Panc1 (cell line): ENCODE results near the gene MB21D2. TPM values are rescaled to one million over a fixed set of nuclear protein-coding genes. Genes with fewer than 3 reads are reported as not detected.

Experiments
- ATAC-seq: fragments of 200-7000 bp; cut with Tn5 transposase; 2 replicates; pipeline ENCODE4 v1.9.1; 2020; ENCODE audit warnings: mild to moderate bottlenecking, moderate library complexity
- BruUV-seq: library from RNA; stranded (reverse); fragments of 400-500 nt; replicated peaks from 2 replicates; lab custom pipeline; 2021; lab: Mats Ljungman, UMichigan
- CTCF ChIA-PET: fragments of 300-600 bp; sonication (Branson Sonifier 250); formaldehyde crosslinking; loops from one replicate; lab custom pipeline; 2022; ENCODE audit warnings: antibody characterized with exemption; lab: Charles Lee
- POLR2A ChIA-PET: fragments of 300-600 bp; sonication (Branson Sonifier 250); formaldehyde crosslinking; loops from one replicate; lab custom pipeline; 2022; ENCODE audit warnings: antibody characterized with exemption; lab: Charles Lee
- DNase-seq: peaks from one replicate; pipeline ENCODE4 v3.0.0-alpha.2; 2010; ENCODE audit warnings: low read depth, low spot score
- H3K27ac ChIP-seq: 2 replicates; pipeline ENCODE4 v1.5.1; 2011; ENCODE audit warnings: mild to moderate bottlenecking, low read length, inconsistent platforms
- H3K27me3 ChIP-seq: fragments of 200-500 bp; sonication (Bioruptor generic); 2 replicates; pipeline ENCODE4 v1.6.0; 2014; ENCODE audit warnings: low read length, inconsistent platforms; ENCODE audit not compliant: control insufficient read depth, insufficient read depth
- H3K36me3 ChIP-seq: fragments of 200-500 bp; sonication (Bioruptor generic); 2 replicates; pipeline ENCODE4 v1.5.1; 2014; ENCODE audit warnings: inconsistent platforms, mild to moderate bottlenecking, low read length, moderate library complexity; ENCODE audit not compliant: control insufficient read depth, insufficient read depth
- H3K4me1 ChIP-seq: 2 replicates; pipeline ENCODE4 v1.5.1; 2011; ENCODE audit warnings: inconsistent platforms, mild to moderate bottlenecking, low read length, moderate library complexity; ENCODE audit not compliant: control insufficient read depth, insufficient read depth
- H3K4me3 ChIP-seq, 2 experiments: 2 replicates each; pipeline ENCODE4 v1.5.1; 2011 to 2012; ENCODE audit warnings: low read depth in 2 of 2, low read length in 2 of 2, mild to moderate bottlenecking in 2 of 2, inconsistent platforms in 1 of 2, moderate library complexity in 1 of 2
- H3K9me3 ChIP-seq: fragments of 200-500 bp; sonication (Bioruptor generic); 2 replicates; pipeline ENCODE4 v1.5.1; 2014; ENCODE audit warnings: low read depth, mild to moderate bottlenecking, inconsistent platforms, low read length, moderate library complexity; ENCODE audit not compliant: control insufficient read depth, insufficient read depth
- CTCF ChIP-seq: fragments of 450-650 bp; IDR thresholded peaks from 2 replicates; pipeline ENCODE4 v1.5.1; 2017; ENCODE audit warnings: mild to moderate bottlenecking
- POLR2AphosphoS5 ChIP-seq: IDR thresholded peaks from 2 replicates; pipeline ENCODE4 v1.6.1; 2012; ENCODE audit warnings: mild to moderate bottlenecking, low read depth, low read length, moderate library complexity
- REST ChIP-seq, 2 experiments: IDR thresholded peaks; 2 replicates each; pipeline ENCODE4 v1.6.1; 2011 to 2012; ENCODE audit warnings: low read depth in 2 of 2, control low read depth in 1 of 2, low read length in 1 of 2, mild to moderate bottlenecking in 1 of 2, moderate library complexity in 1 of 2; ENCODE audit not compliant: insufficient read depth in 1 of 2
- SIN3A ChIP-seq: IDR thresholded peaks from 2 replicates; pipeline ENCODE4 v1.6.1; 2012; ENCODE audit warnings: low read depth, mild to moderate bottlenecking, low read length, moderate library complexity, borderline replicate concordance; ENCODE audit not compliant: insufficient read depth
- TCF7L2 ChIP-seq: IDR thresholded peaks from 2 replicates; pipeline ENCODE4 v1.6.1; 2011; ENCODE audit warnings: mild to moderate bottlenecking, low read depth, low read length, inconsistent platforms
- in situ Hi-C: cut with HindIII; loops from 2 replicates; pipeline ENCODE4 v1.10.0; 2016; ENCODE audit warnings: low sequenced_read_pairs, low pct_unique_long_range_greater_than_20kb
- intact Hi-C: fragments of 100-400 bp; cut with micrococcal nuclease; formaldehyde crosslinking; loops from one replicate; pipeline ENCODE4 v1.10.0; 2022; ENCODE audit not compliant: unreplicated experiment
- total RNA-seq: library from RNA; stranded (reverse); gene quantifications from one replicate; pipeline ENCODE4 v1.2.1, GENCODE V29; 2021; ENCODE audit not compliant: unreplicated experiment

Gene MB21D2
- total RNA-seq, 1 experiment from 2014 or later = 7.8 TPM

- TF ChIP-seq SIN3A (no peak), CTCF (no peak), POLR2AphosphoS5 (no peak), TCF7L2 (no peak), REST (IDR thresholded peaks at IDR 0.05; ENCODE audit: insufficient read depth in 1 of 2, low read depth in 2 of 2, low read length in 1 of 2) (no peak)
- BruUV-seq = no TSS peak
- Histone ChIP-seq H3K4me3 (peak overlapping the region; percentile 75 to 93), H3K36me3 (no peaks in the 10 kb centered on the region; the same call in 1 of the 2 replicates), H3K9me3 (no peaks in the 10 kb centered on the region), H3K27ac (peak overlapping the region; percentile 86), H3K4me1 (peaks cover 22% of the 10 kb centered on the region), H3K27me3 (no peaks in the 10 kb centered on the region)
- intact Hi-C loops = loop anchor here (2.0 to 5.0 kb wide), 3 partner anchors 28 to 126 kb away; no protein-coding TSS in a partner anchor
- in situ Hi-C loops = no loop called here
- ChIA-PET CTCF (interaction anchor here (0.6 to 2.1 kb wide), 4 partner anchors 17 to 99 kb away, joined by 4 to 7 read pairs (median 6); no protein-coding TSS in a partner anchor), POLR2A (interaction anchor here (0.9 kb wide), 1 partner anchor 22 kb away, joined by 4 read pairs; no protein-coding TSS in a partner anchor)
- DNase-seq (no peak), ATAC-seq (peak; percentile 37)
Observed at GRCh38 chr3:192916371-192917027, 1.2 kb downstream of the MB21D2 start.

- ATAC-seq (no peak), DNase-seq (no peak)
- intact Hi-C loops = loop anchor here (2.0 to 5.0 kb wide), 3 partner anchors 27 to 127 kb away; no protein-coding TSS in a partner anchor
- ChIA-PET CTCF (interaction anchor here (0.6 to 2.1 kb wide), 4 partner anchors 27 to 103 kb away, joined by 3 to 15 read pairs (median 10); no protein-coding TSS in a partner anchor), POLR2A (interaction anchor here (0.6 kb wide), 2 partner anchors 119 to 525 kb away, joined by 4 to 13 read pairs; no protein-coding TSS in a partner anchor)
- H3K4me3 ChIP-seq = peak overlapping the region in 1 of 2 experiments; percentile 75; a peak in 2 of 4 replicates
- no peak overlapping the region; the same call in 1 of the 2 replicates for H3K27ac ChIP-seq
- in situ Hi-C loops = no loop called here
- H3K4me1 ChIP-seq = peaks cover 22% of the 10 kb centered on the region
- H3K27me3 ChIP-seq = no peaks in the 10 kb centered on the region
- no peaks in the 10 kb centered on the region for H3K9me3 ChIP-seq
- no peaks in the 10 kb centered on the region; the same call in 1 of the 2 replicates for H3K36me3 ChIP-seq
- TF ChIP-seq SIN3A = no peak
- TF ChIP-seq REST (IDR thresholded peaks at IDR 0.05; ENCODE audit: insufficient read depth in 1 of 2, low read depth in 2 of 2, low read length in 1 of 2) = no peak
- TF ChIP-seq TCF7L2 = no peak
- TF ChIP-seq POLR2AphosphoS5 = no peak
- TF ChIP-seq CTCF = no peak; the same call in 1 of the 2 replicates
- BruUV-seq = no TSS peak
Observed at GRCh38 chr3:192915722-192916121, 1.9 kb downstream of the MB21D2 start.
